NCI-H345 (cell line): ENCODE results near the gene SLC51A.
A peak's percentile ranks its signal among the peaks of the same experiment; 100 is the strongest.
"Not testable (repeated sequence)": the region's sequence is repeated elsewhere in the genome, so short reads cannot be mapped to it uniquely, and the experiment has no call there.

ENCODE experiments used
- DNase-seq: peaks from one replicate; lab custom pipeline; 2025; lab: John Stamatoyannopoulos, UW

Gene SLC51A

DNA sequence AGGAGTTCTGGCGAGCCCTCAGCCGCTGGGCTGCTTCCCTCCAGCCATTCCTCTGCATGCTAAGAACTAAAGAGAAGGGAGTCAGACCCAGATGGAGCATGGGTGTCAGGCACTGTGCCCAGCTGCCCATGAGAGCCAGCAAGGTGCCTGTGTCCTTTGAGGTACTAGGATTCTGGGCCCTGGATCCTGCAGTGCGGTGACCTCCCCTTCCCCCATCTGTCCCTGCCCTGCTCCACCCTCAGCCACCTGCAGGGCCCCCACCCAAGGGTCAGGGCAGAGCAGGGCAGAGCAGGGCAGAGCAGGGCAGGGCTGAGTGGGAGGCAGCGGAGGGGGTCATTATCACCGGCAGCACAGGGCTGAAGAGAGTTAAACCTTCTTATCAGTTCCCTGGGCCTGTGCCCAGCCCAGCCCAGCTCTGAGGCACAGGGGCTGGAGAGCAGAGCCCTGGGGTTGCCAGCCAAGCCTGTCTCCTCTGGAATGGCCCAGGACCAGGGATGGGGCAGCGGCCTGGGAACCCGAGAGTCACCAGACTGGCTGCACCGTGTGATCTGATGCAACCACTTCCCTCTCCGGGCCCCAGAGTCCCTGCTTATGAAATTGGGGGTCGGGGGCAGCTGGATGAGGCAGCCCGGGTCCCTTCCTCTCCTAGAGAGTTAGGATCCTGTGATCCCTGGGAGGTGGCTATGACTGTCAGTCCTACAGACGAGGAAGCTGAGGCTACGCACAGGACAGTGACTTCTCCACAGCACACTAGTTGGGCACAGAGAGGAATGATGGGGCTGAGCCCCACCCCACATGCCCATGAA lies 22.4 kb upstream of the SLC51A start:
- DNase-seq: no peak

- DNase-seq: no peak
Measured at GRCh38 chr3:196194542-196194915, 21.8 kb upstream of the SLC51A start.

- DNase-seq: no peak
Measured at GRCh38 chr3:196195664-196196265, 20.6 kb upstream of the SLC51A start.

DNA sequence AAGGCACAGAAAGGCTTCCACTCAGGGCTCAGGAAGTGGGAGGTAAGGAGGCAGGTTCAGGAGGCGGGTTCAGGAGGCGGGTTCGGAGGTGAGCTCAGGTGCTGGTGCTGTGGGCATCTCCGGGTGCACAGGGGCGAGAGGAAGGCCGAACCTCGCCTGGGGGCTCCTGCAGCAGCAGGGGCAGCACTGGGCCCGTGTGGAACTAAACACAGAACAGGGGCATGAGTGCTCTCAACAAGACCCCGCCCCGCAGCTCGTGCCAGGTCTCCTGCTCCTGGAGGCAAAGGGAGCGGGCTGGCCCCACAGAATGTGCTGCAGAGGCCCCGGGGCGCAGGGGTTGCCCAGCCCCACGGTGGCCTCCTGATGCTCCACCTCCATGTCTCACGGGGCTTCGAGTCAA lies 18.8 kb upstream of the SLC51A start:
- DNase-seq: no peak

DNA sequence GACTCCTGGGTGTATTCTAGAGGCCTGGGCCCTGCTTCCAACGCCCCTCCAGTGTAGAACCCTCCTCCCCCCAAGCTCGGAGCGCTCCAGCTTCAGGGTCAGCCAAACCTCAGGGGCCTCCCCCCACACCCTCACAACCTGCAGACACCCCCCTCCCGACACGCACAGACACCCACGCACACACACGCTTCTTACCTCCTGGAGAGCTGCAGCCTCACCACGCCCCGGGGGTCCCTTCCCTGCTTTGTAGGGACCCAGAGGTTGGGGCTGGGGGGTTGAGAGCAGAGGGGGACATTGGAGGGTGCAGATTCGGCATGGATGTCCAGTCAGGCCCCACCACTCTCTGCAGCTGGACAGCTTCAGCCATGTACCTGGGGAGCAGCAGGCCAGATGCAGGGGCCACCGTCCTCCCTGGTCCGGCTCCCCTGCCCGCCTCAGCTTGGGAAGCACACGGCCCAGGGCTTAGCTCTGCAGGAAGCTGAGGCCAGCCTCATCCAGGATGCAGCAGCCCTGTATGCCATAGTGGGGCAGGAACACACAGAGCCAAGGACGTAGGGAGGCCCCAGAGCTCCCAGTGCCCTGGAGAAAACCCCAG lies 18.2 kb upstream of the SLC51A start:
- DNase-seq: no peak

DNA sequence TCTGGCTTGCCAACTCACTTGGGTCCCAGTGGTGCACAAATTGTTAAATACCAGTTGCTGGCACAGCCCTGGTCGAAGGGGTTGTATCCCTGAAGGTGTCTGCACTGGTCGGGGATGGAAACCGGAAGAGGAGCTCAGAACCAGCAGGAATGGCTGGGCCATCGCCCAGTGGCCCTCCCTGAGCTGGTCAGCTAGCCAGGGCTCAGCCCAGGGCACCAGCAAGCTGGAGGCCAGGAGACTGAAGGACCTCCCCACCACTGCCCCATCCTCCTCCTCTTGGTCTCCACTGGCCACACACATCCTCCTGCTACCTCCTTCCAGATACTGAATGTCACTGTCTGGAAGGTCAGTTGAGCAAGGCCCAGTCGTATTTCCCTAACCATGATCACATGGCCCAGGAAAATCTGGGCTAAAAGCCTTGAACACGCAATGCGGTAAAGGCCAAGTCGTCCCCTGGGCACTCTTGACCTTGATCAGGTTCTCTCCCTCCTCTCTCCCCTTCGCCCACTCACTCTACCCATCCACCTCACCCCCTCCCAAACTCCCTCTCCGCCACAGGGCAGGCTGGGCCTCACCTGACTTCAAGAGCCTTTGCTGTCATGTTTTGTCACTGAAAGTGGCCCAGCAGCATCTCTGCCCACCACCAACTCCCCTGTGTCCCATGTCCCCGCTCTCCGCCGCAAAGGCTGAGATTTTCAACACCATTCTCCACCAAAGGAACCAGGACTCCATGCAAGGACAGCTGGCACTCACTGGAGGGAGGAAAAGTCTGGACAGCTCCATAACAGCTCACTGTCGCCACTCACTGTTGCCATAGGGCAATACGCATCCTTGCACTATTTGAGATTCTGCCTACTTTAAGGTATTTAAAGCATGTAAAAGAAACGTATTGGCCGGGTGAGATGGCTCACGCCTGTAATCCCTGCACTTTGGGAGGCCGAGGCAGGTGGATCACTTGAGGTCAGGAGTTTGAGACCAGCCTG lies 17.3 kb upstream of the SLC51A start:
- peak; percentile 16 for DNase-seq

- DNase-seq: no peak
Measured at GRCh38 chr3:196202516-196202970, 13.8 kb upstream of the SLC51A start.

GRCh38 chr3:196203846-196204245 lies 12.5 kb upstream of the SLC51A start:
- DNase-seq: no peak

- DNase-seq: not testable (repeated sequence)
Measured at GRCh38 chr3:196205442-196206205, 10.7 kb upstream of the SLC51A start.

GRCh38 chr3:196207159-196207832 lies 9.0 kb upstream of the SLC51A start:
- no peak for DNase-seq

DNA sequence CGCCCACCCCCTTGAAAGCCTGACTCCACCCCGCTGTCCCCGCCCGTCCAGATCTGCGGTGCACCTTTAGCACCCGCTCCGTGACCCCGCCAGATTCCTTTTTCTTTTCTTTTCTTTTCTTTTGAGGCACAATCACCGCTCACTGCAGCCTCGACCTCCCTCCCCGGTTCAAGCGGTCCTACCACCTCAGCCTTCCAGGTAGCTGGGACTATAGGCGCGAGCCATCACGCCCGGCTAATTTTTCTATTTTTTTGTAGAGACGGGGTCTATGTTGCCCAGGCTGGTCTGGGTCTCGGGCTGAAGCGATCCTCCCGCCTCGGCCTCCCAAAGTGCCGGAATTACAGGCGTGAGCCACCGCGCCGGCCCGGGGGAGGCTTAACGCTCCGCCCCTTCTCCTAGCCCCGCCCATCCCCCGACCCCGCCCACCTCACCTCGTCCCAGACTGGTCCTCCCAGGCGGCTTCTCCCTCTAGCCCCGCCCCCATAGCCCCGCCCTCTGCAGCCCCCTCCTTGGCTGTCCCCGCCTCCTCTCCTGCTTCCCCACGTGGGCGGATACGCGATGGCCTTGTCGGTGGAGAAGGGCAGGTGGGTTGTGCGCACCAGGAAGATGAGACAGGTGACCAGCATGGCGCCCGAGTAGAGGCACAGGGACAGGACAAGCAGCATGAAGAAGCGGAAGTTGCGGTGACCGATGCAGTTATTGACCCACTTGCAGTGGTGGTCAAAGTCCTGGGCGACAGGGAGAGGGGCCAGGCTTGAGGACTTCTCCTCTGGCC lies 8.3 kb upstream of the SLC51A start:
- DNase-seq: peak; percentile 76

DNA sequence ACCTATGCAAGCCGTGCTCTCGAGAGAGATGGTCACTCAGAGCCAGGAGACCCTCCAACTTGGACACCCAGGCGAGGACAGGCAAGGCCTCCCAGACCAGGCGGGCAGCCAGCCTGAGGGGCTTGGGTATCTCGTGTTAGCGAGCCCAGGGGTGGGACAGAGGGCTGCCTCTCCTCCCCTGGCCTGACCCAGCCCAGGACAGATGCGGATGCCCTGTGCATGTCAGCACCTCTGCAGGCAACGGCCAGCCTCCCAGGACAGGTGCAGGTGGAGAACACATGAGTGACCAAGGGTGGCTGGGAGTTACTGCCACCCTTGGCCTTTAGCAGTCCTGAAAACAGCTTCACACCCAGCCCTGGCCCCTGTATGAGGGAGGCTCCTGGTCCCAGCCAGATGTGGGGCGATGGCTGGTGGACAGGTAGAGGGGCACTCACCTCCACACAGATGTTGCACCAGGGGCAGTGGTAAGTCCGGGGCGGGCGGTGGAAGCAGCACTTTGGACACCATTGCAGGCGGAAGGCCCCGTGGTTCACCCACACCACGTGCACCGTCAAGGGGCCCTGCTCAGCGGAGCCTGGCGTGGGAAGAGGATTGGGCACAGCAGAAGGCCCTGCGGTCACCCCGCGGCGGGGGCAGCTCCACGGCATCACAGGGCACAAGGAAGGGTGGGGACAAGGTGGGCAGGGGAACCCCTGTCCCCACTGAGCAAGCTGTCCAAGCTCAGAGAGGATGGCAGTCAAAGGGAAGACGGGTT lies 7.2 kb upstream of the SLC51A start:
- DNase-seq: no peak

GRCh38 chr3:196209944-196210672 lies 6.2 kb upstream of the SLC51A start:
- not testable (repeated sequence) for DNase-seq

- DNase-seq: no peak
Measured at GRCh38 chr3:196210673-196211556, 5.4 kb upstream of the SLC51A start, which contains the start of gene ZDHHC19. ZDHHC19 (minus strand) TSS chr3:196211400; CDS start chr3:196211315, 85 bp downstream.

GRCh38 chr3:196214783-196215441 lies 1.4 kb upstream of the SLC51A start:
- no peak for DNase-seq

GRCh38 chr3:196215493-196216020 lies 777 bp upstream of the SLC51A start:
- no peak for DNase-seq
